HG03064 (cell line): ENCODE results near the gene MAML2.
A peak's percentile ranks its signal among the peaks of the same experiment; 100 is the strongest.

Experiments used
- ATAC-seq: cut with Tn5 transposase; IDR thresholded peaks from one replicate; pipeline ENCODE4 v1.9.1; 2021; ENCODE audit warnings: low read depth; ENCODE audit not compliant: unreplicated experiment

Gene MAML2

DNA sequence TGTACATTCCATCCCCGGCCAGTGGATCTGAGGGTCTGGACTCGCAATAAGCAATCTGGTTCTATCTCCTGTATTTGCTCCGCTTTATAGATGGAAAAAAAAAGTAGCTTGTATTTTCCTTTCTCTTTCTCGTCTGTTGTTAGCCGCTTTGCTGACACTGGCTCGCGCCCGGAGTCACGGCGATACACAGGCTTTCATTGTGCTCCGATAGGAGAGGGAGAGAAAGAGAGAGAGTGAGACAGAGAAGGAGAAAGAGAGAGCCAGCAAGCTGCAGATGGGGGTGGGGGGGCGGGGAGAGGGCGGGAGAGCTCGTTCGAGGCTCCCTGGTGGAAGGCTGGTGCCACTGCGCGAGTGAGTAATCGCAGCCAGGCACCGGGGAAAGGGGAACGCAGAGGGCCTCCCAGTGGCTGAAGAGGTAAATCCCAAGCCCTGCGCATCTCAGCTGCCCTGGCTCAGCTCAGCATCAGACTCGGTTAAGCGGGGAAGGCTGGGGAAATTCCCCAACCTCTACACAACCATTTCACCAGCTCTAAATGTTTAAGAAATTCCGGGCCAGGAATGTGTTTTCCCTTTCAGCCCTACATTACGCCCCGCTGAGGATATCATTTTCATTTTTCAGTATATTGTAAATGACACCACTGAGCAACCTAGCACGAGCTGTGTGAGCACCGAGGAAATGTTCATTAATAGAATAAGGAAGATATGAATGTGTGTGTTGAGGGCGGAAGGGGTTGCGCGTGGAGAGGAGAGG is at the start of gene MAML2:
MAML2 (minus strand) TSS at position 235 of the 751 bp plus-strand sequence. CDS start 1,300 bp downstream, outside the sequence.
- ATAC-seq, result peak; percentile 73

- ATAC-seq, result no peak
Measured at GRCh38 chr11:96391698-96392307, 48.8 kb upstream of the MAML2 start.

GRCh38 chr11:96390488-96390792 is 47.4 kb upstream of the MAML2 start:
- no peak for ATAC-seq

- ATAC-seq, result peak; percentile 94
Measured at GRCh38 chr11:96389720-96390487, 46.9 kb upstream of the MAML2 start, which contains the start of the genes CCDC82 and JRKL. Gene CCDC82 (minus strand): TSS chr11:96389912. CDS start chr11:96384747, 5,165 bp downstream. Gene JRKL (plus strand): TSS chr11:96390013. CDS start chr11:96390650, 637 bp downstream.

GRCh38 chr11:96388891-96389719 is 46.1 kb upstream of the MAML2 start:
- peak; percentile 41 for ATAC-seq

DNA sequence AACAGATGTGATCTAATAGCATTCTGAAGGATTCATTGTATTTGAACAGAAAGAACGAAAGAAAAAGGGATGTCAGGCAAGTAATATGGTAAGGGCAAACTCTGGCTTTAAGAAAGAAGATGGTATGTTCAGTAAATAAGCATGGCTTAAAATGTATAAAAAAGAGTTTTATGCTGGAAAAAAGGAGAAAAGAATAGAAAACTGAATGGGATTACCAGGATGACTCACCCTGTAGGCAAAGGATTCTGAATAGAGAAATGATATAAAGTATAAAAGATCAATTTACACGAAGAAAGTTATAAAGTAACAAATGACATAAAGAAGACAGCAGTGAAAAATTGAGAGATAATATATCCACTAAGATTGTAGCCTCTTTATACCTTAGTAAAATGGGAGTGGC is 42.2 kb upstream of the MAML2 start:
- ATAC-seq, result no peak

DNA sequence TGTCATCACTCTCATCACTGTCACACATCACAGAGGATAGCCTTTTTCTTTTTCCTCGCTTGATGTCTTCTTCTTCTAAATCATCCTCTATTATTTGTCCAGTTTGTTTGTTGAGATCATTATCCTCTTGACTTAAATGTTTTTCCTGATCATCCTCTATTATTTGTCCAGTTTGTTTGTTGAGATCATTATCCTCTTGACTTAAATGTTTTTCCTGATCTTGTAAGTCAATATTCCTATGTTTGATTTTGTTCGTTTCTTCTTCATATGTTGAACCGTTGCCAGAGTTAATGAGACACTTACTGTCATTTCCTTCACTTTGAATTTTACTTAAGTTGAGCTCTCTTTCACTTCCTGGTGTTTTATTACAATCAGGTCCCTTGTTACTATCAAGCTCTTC is 41.2 kb upstream of the MAML2 start:
- no peak for ATAC-seq

DNA sequence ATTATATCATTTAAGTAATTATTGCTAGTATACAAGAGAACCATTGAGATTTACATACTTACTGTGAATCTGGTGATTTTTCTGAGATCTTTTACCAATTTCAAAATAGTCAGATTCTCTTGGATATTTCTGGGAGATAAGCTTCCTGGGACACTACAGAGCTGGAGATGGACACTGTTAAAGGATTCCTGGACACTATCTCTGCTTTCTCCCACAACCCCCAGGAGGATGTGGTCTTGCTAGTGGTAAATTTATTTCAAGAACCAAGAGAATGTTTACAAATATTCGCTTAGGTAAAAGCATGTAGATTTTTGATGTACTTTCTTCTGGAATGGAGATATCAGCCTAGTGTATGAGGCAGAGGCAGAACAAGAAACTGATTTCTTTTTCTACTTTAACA is 33.8 kb upstream of the MAML2 start:
- no peak for ATAC-seq

DNA sequence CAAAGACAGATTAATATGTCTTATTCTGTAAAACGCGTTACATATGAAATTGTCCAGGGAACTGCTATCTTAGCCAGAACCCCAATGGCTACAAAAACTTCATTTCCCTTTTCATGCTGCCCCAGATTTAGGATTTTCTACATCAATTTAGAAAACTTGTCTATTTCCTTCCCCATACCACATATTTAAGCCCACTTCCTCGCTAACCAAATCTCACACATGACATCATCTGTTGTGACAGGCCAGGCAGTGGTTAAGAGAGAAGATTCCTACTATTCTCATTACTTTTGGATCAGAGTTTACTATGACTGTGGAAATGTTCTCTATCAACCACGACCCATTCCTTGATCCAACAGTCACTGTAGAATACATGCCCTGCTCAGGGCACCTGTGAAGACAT is 30.8 kb upstream of the MAML2 start:
- no peak for ATAC-seq

- no peak for ATAC-seq
Measured at GRCh38 chr11:96367342-96367741, 24.3 kb upstream of the MAML2 start.

GRCh38 chr11:96366024-96366423 is 23.0 kb upstream of the MAML2 start:
- ATAC-seq, result no peak

GRCh38 chr11:96365493-96365892 is 22.5 kb upstream of the MAML2 start:
- no peak for ATAC-seq

DNA sequence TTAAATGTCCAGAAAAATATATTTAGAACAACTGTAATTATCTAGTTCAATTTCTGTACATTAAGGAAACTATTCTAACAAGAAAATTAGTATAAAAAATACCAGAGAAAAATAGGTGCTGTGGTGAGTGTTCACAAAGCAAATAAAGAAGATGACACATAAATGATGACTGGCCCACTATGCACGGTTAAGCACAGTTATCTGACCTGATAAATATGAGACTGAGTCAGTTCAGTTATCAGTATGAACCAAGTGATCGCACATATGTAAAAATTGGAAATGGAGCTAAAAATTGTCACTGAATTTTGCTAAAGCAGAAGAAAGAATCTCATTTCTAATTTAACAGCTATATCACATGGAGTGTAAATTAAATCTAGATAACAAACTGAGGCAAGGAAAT is 18.8 kb upstream of the MAML2 start:
- no peak for ATAC-seq

- no peak for ATAC-seq
Measured at GRCh38 chr11:96358321-96358720, 15.3 kb upstream of the MAML2 start.

DNA sequence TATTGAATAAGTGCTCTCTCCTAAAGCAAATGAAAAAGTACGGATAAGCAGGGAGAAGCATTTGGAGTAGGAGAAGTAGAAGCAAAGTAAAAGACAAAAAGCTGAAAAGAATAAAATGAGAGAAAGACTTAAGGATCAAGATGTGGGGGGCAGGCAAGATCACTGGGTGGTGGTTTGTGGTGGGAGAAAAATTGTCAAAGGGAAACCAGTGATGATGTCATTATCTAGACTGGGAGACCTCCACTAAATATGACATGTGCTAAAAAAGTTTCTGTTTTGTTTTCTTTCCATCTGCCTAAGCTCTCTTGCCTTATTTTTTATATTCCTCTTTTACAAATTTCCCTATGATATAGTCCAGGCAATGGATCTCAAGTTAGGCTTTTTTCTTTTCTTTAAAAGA is 14.8 kb upstream of the MAML2 start:
- ATAC-seq, result no peak

DNA sequence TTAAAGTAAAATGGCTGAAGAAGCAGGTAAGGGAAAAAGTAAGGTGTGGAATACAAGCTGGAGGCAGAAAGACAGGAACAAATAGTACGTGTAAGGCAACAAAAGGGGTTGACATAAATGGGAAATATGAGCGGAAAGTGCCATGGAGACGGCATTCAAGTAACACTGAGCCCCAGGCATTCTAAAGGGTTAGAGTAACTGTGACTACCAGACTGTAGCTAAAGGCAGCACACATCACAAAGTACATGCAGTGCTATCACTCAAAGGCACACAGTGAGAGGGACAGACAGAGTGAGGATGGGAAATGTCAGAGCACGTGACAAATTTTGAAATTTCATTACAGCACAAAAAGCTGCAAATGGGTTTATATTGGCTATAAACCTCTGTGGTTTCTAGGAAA is 13.9 kb upstream of the MAML2 start:
- ATAC-seq, result no peak

DNA sequence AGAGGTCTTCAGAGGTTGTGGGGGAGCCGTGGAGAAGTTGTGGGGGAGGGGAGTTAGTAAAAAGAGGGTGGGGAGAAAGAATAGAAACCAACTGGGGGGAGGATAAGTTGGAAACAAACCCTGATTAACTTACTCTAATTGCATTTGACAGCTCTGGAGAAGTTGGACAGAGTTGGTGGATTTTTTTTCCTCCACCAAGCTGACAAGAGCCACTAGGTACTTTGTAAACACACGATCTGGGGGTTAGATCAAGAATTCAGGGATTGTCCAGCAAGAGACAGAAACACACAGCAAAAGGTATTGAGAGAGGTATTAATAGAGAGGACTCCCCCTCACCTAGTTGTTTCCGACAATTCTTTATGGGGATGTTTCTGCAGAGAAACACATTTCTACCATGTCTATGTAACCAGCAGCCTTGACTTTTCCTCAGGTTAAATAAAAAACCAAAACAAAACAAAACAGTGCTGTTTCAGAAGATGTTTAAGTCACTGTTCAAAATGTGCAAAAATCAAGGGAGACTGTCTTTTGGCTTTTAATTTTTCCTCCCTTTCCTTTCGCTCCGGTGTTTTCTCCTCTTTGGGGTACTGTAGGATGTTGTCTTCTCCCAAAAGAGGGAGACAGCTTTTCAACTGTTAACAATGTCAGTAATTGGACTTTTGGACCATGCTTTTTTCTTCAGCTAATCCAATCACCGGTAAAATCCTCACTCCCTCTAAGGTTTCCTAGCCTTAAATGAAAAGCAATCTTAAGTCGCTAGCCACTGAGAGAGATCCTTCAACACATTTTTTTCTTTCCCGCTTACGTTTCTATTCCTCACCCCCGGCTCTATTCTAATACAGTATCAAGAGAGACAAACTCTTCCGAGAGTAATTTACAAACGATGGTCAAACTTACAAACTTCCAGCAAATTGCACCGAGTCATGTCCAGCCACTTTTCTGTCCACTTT is 708 bp downstream of the MAML2 start:
- no peak for ATAC-seq

DNA sequence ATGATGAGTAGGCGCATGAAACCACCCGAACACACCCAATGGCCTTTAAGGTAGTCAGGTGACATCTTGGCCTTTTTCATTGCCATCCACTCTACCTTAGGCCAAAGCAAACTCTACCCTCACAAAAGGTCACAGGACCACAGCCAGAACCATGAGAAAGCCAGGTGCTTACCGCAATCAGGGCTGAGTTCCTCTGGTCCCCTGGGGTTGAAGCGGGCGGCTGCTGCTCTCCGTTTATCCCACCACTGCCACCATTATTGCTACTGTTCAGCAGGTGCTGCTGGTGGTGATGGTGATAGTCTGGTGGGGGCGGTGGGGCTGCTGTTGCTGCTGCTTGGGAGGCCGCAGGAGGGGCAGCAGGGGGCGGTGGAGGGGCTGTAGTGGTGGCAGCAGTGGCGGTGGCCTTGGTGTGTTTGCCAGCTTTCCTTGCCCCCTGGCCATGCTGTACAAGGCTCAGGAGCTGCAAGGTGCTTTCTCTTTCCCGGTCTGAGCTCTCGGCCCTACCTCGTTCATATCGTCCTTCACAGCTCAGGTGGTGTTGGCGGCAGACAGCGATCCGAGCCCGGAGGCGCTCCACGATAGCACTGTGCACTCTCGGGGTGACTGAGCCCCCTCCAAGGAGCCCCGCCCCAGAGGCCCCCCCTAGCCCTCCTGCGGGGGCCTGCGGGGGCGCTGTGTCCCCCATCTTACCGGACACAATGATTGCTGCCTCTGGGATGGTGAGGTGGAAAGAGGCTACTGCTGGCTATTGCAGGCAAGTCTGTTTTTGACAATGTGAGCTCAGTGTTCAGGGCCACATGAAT is 1.6 kb downstream of the MAML2 start:
- peak; percentile 32 for ATAC-seq

GRCh38 chr11:96340555-96340885 is 2.5 kb downstream of the MAML2 start:
- ATAC-seq, result no peak
